Measurements from ENCODE around the gene TUBA3C.
"Not testable (repeated sequence)": the region's sequence is repeated elsewhere in the genome, so short reads cannot be mapped to it uniquely, and the experiment has no call there.

TUBA3C gene

DNA sequence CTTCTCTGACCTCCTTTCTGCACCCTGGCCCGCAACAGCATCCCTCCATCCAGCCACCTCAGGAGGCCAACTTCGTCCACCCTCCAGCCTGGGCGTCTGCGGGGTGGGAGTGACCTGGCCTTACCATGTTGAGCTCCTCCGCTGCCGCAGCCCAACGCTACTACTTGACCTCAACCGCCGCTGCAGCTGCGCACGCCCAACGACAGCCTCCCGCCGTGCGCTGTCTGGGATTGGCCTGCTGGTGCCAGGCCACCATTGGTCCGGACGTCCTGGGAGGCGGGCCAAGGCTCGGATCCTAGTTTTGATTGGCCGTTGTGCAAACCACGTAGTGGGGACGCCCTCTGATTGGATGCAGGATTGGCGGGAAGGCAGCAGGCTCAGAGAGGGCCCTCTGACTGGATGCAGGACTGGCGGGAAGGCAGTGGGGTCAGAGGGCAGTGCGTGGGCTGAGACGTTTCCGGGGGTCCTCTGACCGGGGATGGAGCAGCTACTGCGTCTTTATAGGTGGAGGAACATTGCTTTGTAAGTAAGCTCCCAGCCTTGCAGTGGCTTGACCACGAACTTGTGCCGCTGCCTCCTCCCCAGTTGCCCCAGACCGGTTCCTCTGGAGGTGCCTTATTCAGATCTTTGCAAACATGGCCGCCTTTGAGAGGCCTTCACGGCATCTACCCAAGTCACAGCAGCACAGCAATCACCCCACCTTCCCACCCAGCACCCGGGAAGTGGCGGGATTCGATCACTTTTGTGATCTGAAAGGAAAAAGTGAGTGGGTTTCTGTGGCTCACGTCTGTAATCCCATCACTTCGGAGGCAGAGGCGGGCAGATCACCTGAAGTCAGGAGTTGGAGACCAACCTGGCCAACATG, at the start of gene TUBA3C:
Gene TUBA3C, minus strand, starts transcription at position 204 of the 865 bp plus-strand sequence. Its CDS starts 77 bp downstream, at position 127.
- in situ Hi-C loops (cut with HindIII; ENCODE audit: low pct_ligation_motif_present, low pct_unique_long_range_greater_than_20kb, low sequenced_read_pairs), result no loop called here
- no peak for DNase-seq

DNA sequence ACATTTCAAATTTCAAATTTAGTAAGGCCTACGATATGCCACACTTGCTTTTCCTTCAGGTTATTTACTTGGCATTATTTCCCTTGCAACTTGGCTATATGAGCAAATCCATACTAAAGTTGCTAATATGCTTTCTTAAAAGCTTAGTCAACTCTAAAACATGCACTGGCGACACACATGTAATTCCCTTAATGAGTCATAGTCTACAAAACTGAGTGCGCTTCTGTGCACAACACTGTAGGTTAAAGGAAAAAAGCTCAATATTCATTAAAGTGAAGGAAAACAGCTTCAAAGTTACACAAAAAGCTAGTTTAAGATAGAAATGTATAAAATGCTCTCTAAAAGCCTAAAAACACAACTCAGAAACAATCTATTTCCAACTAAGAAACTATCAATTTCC, 25.8 kb upstream of the TUBA3C start:
- in situ Hi-C loops (cut with HindIII; ENCODE audit: low pct_ligation_motif_present, low pct_unique_long_range_greater_than_20kb, low sequenced_read_pairs); DNase-seq: not testable (repeated sequence)

- in situ Hi-C loops (cut with HindIII; ENCODE audit: low pct_ligation_motif_present, low pct_unique_long_range_greater_than_20kb, low sequenced_read_pairs), result not testable (repeated sequence)
Measured at GRCh38 chr13:19192622-19193021, 11.0 kb upstream of the TUBA3C start.

GRCh38 chr13:19189911-19190310, 8.3 kb upstream of the TUBA3C start:
- in situ Hi-C loops (cut with HindIII; ENCODE audit: low pct_ligation_motif_present, low pct_unique_long_range_greater_than_20kb, low sequenced_read_pairs); DNase-seq: not testable (repeated sequence)

More at GRCh38 chr13:19192622-19193021, 11.0 kb upstream of the TUBA3C start:
- DNase-seq, result not testable (repeated sequence)

GRCh38 chr13:19189368-19189767, 7.7 kb upstream of the TUBA3C start:
- DNase-seq; in situ Hi-C loops (cut with HindIII; ENCODE audit: low pct_ligation_motif_present, low pct_unique_long_range_greater_than_20kb, low sequenced_read_pairs): not testable (repeated sequence)

DNA sequence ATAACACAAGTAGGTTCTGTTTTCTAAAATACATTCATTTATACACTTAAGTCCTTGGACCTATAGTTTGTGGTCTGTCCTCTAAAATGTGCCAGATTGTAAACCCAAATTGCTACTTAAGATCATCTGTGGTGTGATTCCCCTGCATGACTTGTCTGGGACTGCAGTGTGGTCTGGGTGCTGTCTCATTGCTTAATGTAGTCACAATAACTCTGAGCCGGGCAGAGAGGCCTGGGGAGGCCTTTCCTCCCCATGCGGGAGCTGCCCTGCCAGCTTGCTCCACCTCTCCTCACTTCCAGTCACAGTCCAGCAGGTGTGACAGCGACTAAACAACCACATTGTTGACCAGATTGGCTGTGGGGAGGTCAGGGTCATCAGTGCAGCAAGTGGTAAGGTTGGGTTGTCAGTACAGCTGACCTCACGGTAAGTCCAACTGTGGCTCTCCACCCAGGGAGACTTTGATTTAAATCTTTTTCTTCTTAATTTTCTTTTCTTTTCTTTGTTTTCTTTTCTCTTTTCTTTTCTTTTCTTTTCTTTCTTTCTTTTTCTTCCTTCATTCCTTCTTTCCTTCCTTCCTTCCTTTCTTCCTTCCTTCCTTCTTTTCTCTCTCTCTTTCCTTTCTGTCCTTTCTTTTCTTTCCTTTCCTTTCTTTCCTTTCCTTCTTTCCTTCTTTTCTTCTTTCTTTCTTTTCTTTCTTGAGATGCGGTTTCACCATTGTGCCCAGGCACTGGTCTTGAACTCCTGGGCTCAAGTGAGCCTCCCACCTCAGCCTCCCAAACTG, 4.4 kb upstream of the TUBA3C start:
- no peak for DNase-seq
- in situ Hi-C loops (cut with HindIII; ENCODE audit: low pct_ligation_motif_present, low pct_unique_long_range_greater_than_20kb, low sequenced_read_pairs), result no loop called here

GRCh38 chr13:19185086-19185864, 3.7 kb upstream of the TUBA3C start:
- in situ Hi-C loops (cut with HindIII; ENCODE audit: low pct_ligation_motif_present, low pct_unique_long_range_greater_than_20kb, low sequenced_read_pairs), result no loop called here
- no peak for DNase-seq

DNA sequence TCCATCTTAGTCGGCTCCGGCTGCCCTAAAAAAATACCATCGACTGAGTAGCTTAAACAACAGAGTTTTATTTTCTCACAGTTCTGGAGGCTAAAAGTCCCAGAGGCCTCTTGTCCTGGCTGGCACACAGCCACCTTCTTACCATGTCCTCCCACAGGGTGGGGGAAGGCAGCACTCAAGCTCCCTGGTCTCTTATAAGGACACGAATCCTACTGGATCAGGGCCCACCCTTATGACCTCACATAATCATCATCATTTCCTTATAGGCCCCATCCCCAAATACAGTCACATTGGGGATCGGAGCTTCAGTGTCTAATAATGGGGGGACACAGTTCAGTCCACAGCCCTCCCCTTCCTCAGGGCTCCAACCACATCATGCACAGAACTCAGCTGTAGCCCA, 2.6 kb upstream of the TUBA3C start:
- in situ Hi-C loops (cut with HindIII; ENCODE audit: low pct_ligation_motif_present, low pct_unique_long_range_greater_than_20kb, low sequenced_read_pairs), result no loop called here
- DNase-seq, result no peak

DNA sequence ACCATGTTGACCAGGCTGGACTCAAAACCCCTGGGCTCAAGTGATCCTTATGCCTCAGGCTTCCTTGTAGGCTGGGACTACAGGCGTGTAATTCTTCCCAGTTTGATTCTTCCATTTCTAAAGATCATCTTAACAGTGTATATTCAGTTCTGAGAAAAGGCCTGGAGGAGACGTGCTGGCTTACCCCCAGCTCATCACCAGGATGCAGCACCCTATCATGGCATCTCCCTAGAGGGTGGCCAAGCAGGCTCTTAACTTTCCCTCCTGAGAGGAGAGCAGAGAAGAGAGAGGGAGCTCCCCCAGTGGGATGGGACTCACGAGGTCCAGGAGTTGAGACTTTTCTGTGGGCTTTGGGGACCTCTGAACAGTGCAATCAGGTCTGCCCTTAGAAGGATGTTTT, 2.1 kb upstream of the TUBA3C start:
- in situ Hi-C loops (cut with HindIII; ENCODE audit: low pct_ligation_motif_present, low pct_unique_long_range_greater_than_20kb, low sequenced_read_pairs), result no loop called here
- DNase-seq, result no peak

DNA sequence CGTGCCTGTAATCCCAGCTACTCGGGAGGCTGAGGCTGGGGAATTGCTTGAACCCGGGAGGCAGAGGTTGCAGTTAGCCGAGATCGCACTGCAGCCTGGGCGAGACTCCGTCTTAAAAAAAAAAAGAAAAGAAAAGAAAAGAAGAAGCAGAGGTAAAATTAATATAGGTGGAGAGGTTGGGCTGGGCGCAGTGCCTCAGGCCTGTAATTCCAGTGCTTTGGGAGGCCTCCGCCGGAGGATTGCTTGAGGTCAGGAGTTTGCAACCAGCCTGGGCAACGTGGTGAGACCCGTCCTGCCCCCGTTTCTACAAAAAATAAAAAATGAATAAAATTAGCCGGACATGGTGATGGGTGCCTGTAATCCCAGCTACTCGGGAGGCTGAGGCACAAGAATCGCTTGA, 912 bp upstream of the TUBA3C start:
- in situ Hi-C loops (cut with HindIII; ENCODE audit: low pct_ligation_motif_present, low pct_unique_long_range_greater_than_20kb, low sequenced_read_pairs), result no loop called here
- DNase-seq, result no peak

DNA sequence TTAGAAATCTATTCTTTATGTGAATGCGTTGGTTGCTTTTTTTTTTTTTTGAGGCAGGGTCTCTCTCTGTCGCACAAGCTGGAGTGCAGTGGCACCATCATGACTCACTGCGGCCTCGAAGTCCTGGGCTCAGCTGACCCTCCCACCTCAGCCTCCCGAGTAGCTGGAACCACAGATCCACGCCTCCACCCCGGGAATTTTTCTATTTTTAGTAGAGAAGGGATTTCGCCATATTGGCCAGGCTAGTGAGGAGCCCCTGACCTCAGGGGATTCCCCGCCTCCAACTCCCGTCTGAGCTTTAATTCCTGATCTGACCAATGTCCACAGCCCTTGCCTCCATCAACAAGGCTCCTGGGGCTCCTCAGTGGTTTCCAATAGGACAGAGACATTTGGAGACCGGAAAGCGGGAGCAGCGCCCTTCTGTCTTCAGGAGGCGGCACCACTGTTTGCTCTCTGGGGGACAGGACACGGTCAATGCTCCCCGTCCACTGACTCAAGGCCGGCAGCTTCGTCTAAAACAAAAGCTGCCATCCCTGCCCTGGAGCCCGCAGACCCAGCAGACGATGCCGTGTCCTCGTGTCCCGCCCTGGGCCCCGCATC, 503 bp downstream of the TUBA3C start:
- no peak for DNase-seq
- in situ Hi-C loops (cut with HindIII; ENCODE audit: low pct_ligation_motif_present, low pct_unique_long_range_greater_than_20kb, low sequenced_read_pairs), result no loop called here

GRCh38 chr13:19179916-19180315, 1.7 kb downstream of the TUBA3C start:
- no peak for DNase-seq
- in situ Hi-C loops (cut with HindIII; ENCODE audit: low pct_ligation_motif_present, low pct_unique_long_range_greater_than_20kb, low sequenced_read_pairs), result no loop called here

DNA sequence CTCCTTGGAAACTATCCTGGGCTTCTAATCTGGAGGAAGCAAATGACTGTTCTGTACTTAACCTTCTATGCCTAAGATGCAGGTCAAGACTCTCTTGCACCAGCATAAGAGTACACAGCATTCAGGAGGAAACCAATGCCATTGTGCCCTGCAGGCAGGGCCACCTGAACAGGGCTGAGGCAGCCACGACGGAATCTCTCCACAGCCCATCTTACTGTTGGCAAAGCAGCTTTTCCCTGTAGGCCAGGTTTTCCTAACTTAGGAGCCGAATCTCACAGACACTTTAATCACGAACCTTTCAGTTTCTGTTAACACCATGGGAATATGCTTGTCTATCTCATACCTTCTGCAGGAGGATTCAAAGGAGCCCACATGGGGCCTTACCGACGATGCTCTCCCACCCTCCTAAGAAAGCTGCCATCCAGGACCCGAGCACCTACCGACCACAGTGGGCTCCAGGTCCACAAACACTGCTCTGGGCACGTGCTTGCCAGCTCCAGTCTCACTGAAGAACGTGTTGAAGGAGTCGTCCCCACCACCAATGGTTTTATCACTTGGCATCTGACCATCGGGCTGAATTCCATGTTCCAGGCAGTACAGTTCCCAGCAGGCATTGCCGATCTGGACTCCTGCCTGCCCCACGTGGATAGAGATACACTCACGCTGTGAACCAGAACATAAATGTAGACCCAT, 2.6 kb downstream of the TUBA3C start:
- DNase-seq, result no peak
- in situ Hi-C loops (cut with HindIII; ENCODE audit: low pct_ligation_motif_present, low pct_unique_long_range_greater_than_20kb, low sequenced_read_pairs), result no loop called here

- in situ Hi-C loops (cut with HindIII; ENCODE audit: low pct_ligation_motif_present, low pct_unique_long_range_greater_than_20kb, low sequenced_read_pairs); DNase-seq: not testable (repeated sequence)
Measured at GRCh38 chr13:19176981-19177776, 4.4 kb downstream of the TUBA3C start.

DNA sequence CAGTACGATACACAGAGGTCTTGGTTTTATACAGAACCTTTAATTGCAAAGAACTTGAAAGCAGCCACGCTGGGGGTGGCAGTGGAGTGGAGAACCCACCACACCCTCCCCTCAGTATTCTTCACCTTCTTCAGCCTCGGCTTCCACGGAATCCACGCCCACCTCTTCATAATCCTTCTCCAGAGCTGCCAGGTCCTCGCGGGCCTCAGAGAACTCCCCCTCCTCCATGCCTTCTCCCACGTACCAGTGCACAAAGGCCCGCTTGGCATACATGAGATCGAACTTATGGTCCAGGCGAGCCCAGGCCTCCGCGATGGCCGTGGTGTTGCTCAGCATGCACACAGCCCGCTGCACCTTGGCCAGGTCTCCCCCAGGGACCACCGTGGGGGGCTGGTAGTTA, 7.9 kb downstream of the TUBA3C start:
- no peak for DNase-seq
- in situ Hi-C loops (cut with HindIII; ENCODE audit: low pct_ligation_motif_present, low pct_unique_long_range_greater_than_20kb, low sequenced_read_pairs), result no loop called here

GRCh38 chr13:19172647-19173030, 9.0 kb downstream of the TUBA3C start:
- DNase-seq, result no peak
- in situ Hi-C loops (cut with HindIII; ENCODE audit: low pct_ligation_motif_present, low pct_unique_long_range_greater_than_20kb, low sequenced_read_pairs), result no loop called here

- no peak for DNase-seq
- in situ Hi-C loops (cut with HindIII; ENCODE audit: low pct_ligation_motif_present, low pct_unique_long_range_greater_than_20kb, low sequenced_read_pairs), result no loop called here
Measured at GRCh38 chr13:19172007-19172646, 9.5 kb downstream of the TUBA3C start.

All from ACHN (cell line).